Activated CD4-positive, CD25-positive, alpha-beta regulatory T cell treated with anti-CD3 and anti-CD28 coated beads, Interleukin-2, amount 50 U/mL, for 72 hours (primary cell): ENCODE results near the gene PRMT7.

Experiments used
- DNase-seq: peaks from one replicate; pipeline ENCODE4 v3.0.0; 2021

The PRMT7 gene

DNA sequence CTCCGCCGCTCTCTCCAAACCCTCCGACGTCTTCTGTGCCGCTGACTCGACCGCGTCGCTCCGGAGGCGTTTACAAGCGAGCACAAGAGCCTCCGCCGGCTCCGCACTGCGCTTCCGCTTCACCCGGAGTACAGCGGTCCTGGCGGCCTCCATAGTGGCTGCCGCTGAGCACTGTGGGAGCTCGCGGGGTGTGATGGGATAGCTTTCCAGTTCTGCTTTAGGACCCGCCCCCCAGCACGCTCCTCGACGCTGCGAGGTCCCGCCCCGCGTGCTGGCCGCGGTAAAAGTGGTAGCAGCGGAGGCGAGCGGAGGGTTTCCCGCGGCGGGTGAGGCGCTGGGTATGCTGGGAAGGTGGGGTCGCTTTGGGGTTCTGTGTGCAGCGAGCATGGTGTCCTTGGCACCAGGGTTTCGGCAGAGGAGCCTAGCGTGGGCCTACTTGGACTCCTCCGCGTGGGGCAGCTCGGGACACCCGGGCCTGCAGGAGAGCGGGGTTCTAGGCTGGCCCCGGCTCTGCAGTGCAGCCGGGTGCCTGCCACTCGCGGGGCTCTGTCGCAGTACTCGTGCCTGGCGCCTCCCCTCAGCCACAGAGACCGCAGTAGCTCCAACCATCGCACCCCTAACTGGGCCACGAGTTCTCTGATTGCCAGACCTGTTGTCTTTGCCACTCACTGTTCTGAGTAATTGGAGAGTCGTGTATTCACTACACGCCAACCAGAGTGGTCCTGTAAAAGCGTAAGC is at the start of gene PRMT7, which contains the start of gene SLC7A6OS:
TSS of gene PRMT7 (plus strand) at position 246 of the 738 bp plus-strand sequence. CDS start 4,961 bp downstream, outside the sequence.
TSS of gene SLC7A6OS (minus strand) at position 173 of the 738 bp plus-strand sequence. CDS start at position 153, 20 bp downstream.
- DNase-seq: peak; percentile 91

GRCh38 chr16:68263559-68264127 is 47.2 kb upstream of the PRMT7 start:
- DNase-seq: no peak

DNA sequence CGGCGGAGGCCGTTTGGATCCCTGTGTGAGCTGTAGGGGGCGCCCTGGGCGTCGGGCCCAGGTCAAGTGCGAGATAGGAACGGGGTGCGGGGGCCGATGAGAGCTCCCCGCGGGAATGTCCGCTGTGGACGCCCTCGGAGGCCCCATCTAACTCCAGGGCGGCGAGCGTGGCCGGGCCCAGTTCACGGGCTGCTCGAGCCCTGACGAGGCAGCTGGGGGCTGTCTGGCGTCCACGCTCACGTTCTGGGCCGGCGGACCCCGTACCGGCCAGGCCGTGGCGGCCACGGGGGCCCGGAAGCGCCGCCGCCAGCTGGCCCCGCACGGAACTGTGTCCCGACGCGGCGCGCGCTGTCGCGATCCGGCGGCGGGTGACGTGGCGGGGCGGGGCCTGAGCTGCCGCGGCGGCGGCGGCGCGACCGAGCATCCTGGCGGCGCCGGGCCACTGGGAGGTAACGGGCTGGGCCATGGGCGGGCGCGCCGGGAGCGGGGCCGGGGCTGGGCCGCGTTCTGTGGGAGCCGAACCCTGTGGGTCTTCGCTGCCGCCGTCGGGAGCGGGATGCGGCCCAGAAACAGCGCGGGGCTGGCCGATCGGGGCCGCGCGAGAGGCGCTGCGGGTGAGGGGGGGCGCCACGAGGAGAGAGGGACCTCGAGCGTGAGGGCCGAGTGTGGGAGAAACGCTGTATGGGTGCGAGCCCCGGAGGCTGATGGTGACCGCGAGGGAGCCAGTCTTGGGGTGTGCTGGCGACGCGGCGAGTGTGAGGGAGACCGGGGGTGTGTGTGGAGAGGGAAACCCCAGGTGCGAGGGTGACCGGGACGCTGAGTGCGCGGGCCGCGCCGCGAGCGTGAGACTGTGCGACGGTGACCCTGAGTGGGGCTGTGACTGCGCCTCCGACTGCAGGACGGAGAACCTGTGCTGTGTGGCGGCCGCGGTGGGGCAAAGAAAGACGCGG is 46.4 kb upstream of the PRMT7 start, which contains the start of gene SLC7A6:
TSS of gene SLC7A6 (plus strand) at position 399 of the 950 bp plus-strand sequence. CDS start 10,201 bp downstream, outside the sequence.
- DNase-seq: peak; percentile 86

- peak; percentile 35 for DNase-seq
Observed at GRCh38 chr16:68265078-68265920, 45.5 kb upstream of the PRMT7 start.

DNA sequence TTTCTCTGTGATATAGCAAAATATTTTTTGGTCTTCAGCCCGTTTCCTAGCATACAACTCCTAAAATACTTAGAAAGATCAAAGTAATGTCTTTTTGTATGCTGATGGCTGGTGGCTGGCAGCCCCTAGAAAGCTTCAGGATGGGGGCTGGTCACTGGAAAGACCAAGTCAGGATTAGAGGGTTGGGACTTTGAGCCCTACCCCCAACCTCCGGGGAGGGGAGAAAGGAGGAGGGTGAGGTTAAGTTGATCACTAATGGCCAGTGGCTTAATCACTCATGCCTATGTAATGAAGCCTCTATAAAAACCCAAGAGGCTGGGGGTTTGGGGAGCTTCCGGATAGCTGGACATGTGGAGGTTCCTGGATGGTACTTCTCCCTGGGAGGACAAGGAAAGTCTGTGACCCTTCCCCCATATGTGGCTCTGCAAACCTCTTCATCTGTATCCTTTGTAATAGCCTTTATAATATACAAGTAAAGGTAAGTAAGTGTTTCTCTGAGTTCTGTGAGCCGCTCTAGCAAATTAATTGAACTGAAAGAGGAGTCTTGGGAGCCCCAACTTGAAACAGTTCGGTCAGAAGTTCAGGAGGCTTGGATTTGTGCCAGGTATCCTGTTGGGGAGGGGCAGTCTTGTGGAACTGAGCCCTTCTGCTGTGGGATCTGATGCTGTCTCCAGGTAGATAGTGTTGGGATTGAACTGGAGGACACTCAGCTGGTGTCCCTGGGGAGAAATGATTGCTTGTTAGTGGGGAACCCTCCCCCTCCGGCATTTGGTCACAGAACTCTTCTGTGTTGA is 43.0 kb upstream of the PRMT7 start:
- DNase-seq: no peak

DNA sequence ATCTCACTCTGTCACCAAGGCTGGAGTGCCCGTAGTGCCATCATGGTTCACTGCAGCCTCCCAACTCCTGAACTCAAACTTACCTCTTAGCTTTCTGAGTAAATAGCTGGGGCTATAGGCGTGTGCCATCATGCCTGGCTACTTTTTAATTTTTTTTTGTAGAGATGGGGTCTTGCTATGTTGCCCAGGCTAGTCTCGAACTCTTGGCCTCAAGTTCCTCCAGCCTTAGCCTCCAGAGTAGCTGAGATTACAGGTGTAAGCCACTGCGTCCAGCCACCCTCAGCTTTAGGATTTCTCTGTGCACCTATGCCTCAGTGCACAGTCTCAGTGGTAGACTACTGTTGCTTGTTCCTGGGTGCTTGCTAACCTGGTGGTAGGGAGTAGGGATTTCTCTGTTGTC is 41.0 kb upstream of the PRMT7 start:
- DNase-seq: no peak

- DNase-seq: no peak
Observed at GRCh38 chr16:68270353-68270752, 40.5 kb upstream of the PRMT7 start.

- no peak for DNase-seq
Observed at GRCh38 chr16:68272507-68273209, 38.2 kb upstream of the PRMT7 start.

GRCh38 chr16:68273459-68273858 is 37.4 kb upstream of the PRMT7 start:
- DNase-seq: no peak

GRCh38 chr16:68273896-68274295 is 36.9 kb upstream of the PRMT7 start:
- DNase-seq: no peak

- no peak for DNase-seq
Observed at GRCh38 chr16:68274441-68274840, 36.4 kb upstream of the PRMT7 start.

GRCh38 chr16:68275611-68276191 is 35.1 kb upstream of the PRMT7 start:
- DNase-seq: no peak

DNA sequence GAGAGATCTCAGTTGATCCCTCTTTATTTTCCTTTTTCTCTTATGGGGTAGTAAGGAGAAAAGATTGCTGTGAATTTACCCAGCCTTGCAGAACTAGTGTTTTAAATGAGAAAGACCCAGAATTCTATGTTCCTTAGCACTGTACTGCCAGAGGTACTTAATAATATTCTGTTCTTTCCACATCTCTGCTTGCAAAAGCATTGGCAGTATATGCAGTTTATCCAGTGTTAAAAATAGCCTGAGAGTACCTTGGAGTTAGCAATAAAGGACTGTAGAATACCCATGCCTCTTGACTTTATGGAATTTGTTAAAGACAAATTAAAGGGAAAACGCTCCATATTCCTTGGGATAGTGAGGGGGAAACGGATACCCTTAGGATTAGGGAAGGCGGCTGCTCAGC is 34.6 kb upstream of the PRMT7 start:
- no peak for DNase-seq

- DNase-seq: no peak
Observed at GRCh38 chr16:68279726-68280558, 30.9 kb upstream of the PRMT7 start.

- DNase-seq: no peak
Observed at GRCh38 chr16:68281368-68282063, 29.3 kb upstream of the PRMT7 start.

DNA sequence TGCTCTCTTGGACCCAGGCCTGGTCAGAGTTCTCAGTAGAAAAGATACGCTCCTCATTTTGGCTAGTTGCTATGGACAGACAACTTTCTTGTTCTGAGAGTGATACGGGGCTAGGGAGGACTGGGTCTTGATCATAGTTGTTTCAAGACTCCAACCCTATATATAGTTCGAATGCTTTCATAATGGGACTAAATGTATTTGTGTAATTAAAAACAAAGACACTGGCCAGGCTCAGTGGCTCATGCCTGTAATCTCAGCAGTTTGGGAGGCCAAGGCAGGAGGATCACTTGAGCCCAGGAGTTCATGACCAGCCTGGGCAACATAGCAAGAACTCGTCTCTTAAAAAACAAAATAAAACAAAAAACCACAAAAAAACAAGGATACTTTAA is 28.8 kb upstream of the PRMT7 start:
- DNase-seq: no peak

- DNase-seq: no peak
Observed at GRCh38 chr16:68283346-68283745, 27.5 kb upstream of the PRMT7 start.

- no peak for DNase-seq
Observed at GRCh38 chr16:68283801-68284598, 26.8 kb upstream of the PRMT7 start.
